GM12865 (cell line): ENCODE measurements around the gene SUSD1.
"Not testable (repeated sequence)": the region's sequence is repeated elsewhere in the genome, so short reads cannot be mapped to it uniquely, and the experiment has no call there.

Experiments
- DNase-seq: peaks from one replicate; pipeline ENCODE4 v3.0.0; 2010; ENCODE audit warnings: low read depth
- H3K4me3 ChIP-seq: 2 replicates; pipeline ENCODE4 v1.5.1; 2011; ENCODE audit warnings: mild to moderate bottlenecking, low read depth, low read length, control low read depth
- TF ChIP-seq, protein P1 (sequence below): IDR thresholded peaks from 2 replicates; pipeline ENCODE4 v1.5.1; 2011; ENCODE audit warnings: low read length, control low read depth, low read depth, inconsistent platforms; ENCODE audit not compliant: insufficient read depth; ENCODE audit errors: missing control alignments

Gene SUSD1

DNA sequence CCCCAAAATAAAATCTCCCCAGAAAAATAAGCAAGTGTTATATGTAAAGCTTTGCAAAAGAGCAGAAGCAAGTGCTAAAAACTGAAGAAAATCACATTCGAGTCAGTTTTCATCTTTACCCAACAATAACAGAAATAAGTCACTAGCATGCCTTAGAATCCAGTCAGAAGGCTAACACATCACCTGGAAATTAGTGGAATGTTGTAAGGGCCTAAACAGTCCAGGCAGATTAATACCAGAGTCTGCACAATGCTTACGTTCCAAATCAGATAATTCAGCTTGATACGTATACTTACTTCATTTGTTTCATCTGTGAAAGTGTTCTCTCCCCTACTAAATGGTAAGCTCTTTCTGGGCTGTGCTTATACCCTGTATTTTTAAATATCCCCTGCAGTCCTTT lies 42.7 kb downstream of the SUSD1 start:
- DNase-seq = no peak
- TF ChIP-seq, protein P1, sequence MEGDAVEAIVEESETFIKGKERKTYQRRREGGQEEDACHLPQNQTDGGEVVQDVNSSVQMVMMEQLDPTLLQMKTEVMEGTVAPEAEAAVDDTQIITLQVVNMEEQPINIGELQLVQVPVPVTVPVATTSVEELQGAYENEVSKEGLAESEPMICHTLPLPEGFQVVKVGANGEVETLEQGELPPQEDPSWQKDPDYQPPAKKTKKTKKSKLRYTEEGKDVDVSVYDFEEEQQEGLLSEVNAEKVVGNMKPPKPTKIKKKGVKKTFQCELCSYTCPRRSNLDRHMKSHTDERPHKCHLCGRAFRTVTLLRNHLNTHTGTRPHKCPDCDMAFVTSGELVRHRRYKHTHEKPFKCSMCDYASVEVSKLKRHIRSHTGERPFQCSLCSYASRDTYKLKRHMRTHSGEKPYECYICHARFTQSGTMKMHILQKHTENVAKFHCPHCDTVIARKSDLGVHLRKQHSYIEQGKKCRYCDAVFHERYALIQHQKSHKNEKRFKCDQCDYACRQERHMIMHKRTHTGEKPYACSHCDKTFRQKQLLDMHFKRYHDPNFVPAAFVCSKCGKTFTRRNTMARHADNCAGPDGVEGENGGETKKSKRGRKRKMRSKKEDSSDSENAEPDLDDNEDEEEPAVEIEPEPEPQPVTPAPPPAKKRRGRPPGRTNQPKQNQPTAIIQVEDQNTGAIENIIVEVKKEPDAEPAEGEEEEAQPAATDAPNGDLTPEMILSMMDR = no peak
- no peak overlapping the region for H3K4me3 ChIP-seq

DNA sequence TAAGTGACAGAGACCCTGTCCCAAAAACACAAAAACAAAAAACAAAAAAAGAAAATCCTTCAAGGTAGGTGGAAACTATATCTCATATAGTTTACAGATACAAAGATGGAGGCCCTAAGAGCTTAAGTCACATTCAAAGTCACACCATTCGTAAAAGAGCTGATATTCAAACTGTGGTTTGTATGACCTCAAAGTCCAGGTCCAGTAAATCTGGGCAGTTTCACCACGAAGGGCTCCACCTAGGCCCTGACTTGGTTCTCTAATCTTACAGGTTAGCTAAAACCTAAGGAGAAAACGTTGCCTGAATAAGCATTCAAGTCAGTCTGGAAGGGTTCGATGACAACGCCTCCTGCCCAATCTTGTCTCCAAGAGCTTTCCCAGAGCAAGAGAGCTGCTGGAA lies 44.1 kb downstream of the SUSD1 start:
- TF ChIP-seq, protein P1 = no peak
- H3K4me3 ChIP-seq = no peak overlapping the region
- no peak for DNase-seq

DNA sequence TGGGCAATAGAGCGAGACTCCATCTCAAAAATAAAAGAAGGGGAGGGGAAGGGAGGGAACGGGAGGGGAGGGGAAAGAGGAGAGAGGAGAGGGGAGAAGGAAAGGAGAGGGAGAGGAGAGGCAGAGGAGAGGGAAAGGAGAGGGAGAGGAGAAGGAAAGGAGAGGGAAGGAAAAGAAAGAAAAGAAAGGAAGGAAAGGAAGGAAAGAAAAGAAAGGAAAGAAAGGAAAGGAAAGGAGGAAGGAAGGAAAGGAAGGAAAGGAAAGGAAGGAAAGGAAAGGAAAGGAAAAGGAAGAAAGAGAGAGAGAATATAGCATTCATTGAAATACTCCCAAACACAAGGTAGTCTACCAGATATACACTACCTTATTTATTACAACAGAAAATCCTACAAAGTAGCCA lies 44.8 kb downstream of the SUSD1 start:
- DNase-seq = no peak
- H3K4me3 ChIP-seq = no peak overlapping the region
- TF ChIP-seq, protein P1 = no peak

DNA sequence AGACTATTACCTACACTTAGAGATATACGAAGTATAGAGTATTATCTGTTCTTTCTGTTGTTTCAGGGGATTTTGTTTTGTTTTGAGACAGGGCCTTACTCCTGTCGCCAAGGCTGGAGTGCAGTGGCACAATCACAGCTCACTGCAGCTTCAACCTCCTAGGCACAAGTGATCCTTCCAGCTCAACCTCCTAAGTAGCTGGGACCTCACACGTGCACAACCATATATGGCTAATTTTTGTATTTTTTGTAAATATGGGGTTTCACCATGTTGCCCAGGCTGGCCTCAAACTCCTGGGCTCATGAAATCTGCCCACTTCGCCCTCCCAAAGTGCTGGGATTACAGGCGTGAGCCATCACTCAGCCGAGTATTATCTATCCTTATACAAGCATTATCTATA lies 45.9 kb downstream of the SUSD1 start:
- DNase-seq = no peak
- no peak overlapping the region for H3K4me3 ChIP-seq
- TF ChIP-seq, protein P1 = no peak

DNA sequence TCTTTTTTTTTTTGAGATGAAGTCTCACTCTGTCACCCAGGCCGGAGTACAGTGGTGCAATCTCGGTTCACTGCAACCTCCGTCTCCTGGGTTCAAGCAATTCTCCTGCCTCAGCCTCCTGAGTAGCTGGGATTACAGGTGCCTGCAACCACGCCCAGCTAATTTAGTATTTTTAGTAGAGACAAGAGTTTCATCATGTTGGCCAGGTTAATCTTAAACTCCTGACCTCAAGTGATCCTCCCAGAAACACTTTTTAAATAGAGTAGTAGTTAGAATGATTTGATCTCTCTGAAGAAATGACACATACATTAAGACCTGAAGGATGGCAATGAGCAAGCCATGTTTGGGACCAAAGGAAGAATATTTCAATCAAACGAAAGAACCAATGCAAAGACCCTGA lies 46.7 kb downstream of the SUSD1 start:
- DNase-seq, H3K4me3 ChIP-seq: not testable (repeated sequence)

DNA sequence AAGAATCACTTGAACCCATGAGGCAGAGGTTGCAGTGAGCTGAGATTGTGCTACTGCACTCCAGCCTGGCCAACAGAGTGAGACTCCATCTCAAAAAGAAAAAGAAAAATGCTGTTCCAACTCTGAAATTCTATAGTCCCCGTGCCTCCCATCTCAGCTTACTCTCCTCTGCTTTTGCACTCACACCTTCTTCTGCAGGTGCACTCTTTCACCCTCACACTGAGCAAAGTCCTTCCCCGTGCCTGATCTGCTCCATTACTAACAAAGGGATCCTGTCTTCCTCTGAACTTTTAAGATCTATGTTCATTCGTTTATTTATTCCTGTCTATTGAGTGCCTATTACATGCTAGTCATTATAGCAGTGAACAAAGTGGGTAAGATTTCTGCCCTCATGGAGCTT lies 47.8 kb downstream of the SUSD1 start:
- TF ChIP-seq, protein P1 = no peak
- H3K4me3 ChIP-seq = no peak overlapping the region
- DNase-seq = no peak

DNA sequence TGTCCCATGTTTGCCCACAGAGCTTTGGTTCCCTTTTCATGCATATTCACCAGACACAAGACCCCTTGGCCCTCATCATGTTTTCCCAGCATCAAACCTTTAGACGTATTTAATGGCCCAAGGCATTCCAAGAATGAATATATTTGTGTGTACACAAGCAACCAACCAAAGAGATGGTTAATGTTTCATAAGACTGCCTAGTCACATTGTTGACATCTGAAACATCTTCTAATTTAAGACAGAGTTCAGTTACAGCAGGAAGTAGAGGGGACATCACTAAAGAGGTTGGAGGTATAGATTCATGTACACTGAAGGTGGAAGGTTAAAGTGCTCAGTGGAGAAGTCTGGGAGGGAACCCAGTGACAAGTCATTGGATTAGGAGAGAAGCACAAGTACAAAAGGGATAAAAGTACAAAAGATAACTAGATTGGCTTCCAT lies 49.1 kb downstream of the SUSD1 start:
- no peak overlapping the region for H3K4me3 ChIP-seq
- DNase-seq = no peak
- TF ChIP-seq, protein P1 = no peak
